ENCODE results near the gene CYP11A1.

Gene CYP11A1

DNA sequence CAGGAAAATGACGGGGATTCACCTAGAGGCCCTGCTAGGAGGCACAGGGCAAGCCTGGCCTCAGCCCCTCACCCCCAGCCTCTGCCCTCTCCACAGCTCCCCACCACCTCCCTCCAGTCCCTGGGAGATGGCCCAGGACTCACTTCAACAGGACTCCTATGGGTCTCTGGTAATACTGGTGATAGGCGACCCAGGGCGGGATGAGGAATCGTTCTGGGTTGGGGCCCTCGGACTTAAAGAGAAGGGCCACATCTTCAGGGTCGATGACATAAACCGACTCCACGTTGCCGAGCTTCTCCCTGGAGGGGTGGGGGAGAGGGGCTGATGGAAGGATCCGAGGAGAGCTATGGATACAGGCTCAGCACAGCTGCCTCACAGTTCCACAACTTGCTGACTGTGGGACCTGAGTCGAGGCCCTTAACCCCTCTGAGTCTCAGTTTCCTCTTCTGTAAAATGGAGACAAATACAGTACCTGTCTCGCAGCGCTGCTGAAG, 19.6 kb downstream of the CYP11A1 start:
- no peak for DNase-seq (ENCODE audit: low spot score)

DNA sequence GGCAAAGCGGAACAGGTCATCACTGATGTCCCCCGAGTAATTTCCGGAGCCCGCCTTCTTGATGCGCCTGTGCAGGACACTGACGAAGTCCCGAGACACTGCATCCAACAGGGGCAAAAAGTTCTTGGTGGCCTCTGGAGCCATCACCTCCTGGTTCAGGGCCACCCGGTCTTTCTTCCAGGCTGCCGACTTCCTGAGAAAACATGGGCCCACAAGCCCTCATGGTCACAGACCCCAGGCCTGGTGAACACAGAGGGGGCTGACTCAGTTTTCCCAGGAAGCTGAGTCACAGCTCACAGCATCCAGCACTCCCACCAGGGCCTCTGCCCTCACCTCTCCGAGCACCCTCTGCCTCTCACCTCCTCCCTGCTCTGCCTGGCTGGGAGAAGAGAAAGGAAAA, 22.4 kb downstream of the CYP11A1 start:
- DNase-seq (ENCODE audit: low spot score) = no peak

DNA sequence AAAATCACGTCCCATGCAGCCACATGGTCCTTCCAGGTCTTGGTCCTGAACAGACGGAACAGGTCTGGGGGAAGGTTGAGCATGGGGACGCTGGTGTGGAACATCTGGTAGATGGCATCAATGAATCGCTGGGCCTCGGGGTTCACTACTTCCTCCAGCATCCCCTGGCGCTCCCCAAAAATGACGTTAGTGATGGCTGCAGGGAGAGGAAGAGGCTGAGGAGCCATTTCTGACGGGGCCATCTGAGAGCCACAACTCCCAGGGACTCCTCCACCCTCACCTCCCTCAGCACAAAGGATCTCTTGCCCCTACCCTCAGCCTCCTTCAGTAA, 23.7 kb downstream of the CYP11A1 start:
- no peak for DNase-seq (ENCODE audit: low spot score)

DNA sequence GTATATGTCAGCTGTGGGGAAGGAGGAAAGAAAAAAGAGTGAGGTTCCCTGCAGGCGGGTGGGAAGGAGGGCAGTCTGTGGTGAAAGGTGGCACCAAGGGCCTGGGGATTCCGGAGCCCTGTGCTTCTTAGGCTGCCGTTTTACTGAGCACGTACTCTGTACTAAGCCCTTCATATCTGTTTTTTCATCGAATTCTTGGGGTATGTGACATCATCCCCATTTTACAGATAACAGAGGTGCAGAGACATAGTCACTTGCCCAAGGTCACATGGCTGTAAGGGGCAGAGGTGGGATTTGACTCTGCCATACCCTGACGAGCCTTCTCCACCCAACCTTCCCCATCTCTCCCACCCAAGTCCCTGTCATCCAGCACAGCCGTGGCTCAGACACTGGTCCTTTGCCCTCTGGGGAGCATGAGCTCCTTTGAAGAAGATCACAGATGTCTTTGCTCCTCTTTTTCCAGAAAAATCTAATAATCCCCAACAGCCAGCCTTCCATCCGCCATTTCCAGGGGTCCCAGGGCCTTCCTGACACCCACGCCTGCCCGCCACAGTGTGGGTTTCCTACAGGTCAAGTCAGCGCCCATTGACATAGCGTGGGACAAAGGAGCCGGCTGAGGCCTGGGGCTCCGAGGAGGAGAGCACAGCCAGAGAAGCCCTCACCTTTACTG, 24.2 kb downstream of the CYP11A1 start:
- DNase-seq (ENCODE audit: low spot score) = no peak

DNA sequence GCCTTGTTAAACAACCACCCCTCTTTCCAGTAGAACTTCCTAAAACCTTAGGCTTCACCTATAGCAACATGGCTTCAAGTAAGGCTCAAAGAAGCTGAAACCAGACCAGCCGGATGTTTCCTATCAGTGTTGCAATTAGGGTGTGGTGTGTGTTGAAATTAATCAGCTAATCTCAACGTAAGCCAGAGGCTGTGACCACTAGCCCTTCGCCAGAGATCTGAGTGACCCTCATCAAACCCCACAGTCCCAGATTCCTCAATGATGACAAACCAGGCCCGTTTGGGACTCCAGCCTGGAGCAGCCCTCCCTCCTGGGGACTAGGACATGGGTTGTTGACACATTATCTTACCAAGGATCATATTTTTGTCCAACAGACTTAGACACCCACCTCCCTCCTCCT, 27.3 kb downstream of the CYP11A1 start:
- no peak for DNase-seq (ENCODE audit: low spot score)

DNA sequence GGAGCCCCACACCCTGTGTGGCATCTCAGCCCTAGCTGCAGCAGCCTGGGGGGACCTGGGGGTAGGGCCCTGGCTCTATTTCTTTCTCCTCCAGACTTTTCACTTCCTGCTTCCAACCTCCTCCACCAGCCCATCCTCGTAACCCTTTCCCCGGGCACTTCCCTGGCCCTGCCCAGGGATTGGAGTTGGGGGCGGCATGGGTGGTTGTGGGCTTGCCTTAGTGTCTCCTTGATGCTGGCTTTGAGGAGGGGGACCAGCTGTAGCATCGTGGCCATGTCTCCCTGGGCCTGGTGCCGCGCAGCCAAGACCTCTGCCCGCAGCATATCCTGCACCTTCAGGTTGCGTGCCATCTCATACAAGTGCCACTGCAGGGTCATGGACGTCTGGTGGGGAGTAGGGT, 28.1 kb downstream of the CYP11A1 start:
- DNase-seq (ENCODE audit: low spot score) = no peak

DNA sequence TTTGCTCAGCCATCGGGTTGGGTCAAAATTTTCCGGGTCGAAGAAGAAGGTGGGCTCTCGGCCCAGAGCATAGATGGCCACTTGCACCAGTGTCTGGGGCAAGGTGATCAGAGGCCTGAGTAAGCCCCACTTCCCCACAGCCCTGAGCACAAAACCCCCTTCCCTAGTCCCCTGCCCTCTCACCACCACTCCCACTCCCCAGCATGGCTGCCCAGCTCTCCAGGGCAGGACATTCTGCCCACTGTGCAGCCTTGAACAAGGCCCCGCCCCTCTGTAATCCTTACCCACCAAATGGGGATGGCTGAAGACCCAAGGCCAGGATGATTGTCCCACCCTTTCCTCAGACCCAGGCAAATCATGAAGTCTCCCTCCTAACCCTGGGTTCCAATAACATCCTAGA, 28.8 kb downstream of the CYP11A1 start:
- no peak for DNase-seq (ENCODE audit: low spot score)

DNA sequence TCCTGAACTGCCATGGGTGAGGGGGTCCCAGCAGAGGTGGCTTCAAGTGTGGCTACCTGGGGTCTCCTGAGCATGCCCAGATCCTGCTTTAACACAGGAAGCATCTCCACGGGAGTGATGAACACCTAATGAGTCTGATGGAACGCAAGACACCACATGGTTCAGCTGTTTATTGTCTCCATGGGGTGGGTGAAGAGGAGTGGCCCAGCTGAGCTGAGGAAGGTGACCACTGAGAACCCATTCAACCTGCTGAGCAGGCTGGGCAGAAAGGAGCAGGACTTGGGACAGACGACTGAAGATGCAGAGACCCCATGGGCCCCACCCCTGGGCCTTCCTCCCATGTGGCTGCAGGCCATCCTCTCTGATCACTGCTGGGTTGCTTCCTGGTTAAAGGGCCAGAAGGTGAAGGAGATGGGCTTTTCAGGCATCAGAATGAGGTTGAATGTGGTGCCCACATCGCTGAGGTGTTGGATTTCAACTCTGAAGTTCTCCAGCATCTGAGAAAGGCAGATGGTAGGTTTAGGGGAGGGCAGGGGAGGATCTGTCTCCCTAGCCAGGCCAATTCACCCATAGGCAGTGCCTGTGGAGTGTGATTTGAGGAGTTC, 29.7 kb downstream of the CYP11A1 start:
- DNase-seq (ENCODE audit: low spot score) = no peak

DNA sequence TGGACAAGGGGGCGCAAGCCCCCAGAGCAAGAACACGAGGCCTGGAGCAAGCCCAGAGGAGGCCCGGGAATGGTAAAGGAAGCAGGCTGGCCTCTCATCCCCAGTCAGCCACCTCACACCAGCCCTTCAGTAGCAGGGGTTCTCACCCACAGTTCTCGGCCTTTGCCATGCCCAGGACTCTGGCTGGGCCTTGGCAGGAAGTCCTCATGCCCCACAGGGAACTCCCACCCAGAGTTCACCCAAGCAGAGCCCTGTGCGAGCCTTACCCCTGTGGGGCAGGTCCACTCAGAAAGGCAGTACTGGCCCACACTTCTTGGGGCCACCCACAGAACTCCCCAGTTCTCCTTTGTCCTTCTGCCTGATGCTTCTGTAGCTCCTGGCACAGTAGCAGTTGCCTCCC, 30.3 kb downstream of the CYP11A1 start:
- no peak for DNase-seq (ENCODE audit: low spot score)

DNA sequence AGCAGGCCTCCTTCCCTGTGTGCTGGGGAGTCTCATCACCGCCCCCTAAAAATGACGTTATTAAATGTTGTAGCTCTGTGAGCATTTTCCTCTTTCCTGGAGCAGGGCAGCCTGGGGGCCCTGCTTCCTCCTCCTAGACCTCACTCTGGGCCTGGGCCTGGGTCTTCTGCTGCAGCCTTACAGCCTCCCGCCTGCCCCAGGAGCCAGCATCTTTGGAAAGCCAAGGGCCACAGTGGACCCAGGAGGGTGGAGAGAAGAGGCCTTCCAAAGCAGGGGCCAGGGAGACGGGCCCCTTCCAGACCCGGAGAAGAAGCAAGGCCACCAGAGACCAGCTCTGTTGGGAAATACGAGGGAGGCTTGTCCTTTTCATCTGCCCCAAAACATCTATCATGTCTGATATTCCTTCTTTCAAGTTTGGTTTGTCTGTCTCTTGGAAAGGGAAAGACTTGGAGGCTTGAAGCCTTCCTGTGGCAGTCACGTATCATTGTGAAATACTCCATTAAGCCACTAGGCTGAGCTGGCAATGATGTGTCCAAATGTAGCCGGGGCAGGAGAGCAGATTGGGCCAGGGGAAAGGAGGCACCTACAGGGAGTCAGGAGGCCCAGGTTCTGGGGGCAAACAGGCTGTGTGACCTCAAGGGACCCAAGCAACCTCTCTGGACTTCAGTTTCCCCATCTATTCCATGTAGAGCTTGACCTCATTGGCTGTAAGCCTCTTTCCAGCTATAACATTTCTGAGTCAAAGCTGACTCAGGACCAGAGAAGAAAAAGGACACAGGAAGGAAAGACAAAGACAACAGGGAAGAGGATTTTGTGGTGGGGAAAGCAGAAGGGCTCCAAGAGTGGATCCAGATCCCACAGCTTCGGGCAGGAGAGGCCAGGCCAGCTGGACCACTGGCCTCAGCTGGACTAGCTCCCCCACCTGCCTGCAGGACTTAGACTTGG, 31.1 kb downstream of the CYP11A1 start:
- DNase-seq (ENCODE audit: low spot score) = no peak

DNA sequence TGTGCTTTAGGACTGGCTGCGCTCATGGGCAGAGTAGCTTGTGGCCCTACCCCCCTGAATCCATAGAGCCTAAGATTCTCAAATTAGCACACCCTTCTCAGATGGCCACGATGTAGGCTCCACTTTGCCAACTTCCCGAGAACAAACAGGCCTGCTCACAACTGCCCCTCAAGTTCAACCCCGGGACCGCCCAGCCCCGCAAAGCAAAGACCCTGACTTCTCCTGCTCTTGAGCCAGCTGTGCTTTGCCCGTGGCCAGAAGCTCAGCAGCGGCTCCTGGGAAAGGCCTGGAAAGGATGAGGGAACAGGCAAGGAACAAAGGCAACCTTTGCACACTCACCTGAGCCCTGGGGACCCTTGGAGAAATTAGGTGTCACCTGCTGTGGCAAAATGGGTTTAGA, 32.0 kb downstream of the CYP11A1 start:
- DNase-seq (ENCODE audit: low spot score) = no peak

DNA sequence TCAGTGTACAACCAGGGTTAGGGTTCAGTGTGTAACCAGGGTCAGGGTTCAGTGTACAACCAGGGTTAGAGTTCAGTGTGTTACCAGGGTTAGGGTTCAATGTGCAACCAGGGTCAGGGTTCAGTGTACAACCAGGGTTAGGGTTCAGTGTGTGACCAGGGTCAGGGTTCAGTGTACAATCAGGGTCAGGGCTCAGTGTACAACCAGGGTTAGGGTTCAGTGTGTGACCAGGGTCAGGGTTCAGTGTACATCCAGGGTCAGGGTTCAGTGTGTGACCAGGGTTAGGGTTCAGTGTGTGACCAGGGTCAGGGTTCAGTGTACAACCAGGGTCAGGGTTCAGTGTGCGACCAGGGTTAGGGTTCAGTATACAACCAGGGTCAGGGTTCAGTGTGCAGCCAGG, 33.3 kb downstream of the CYP11A1 start:
- no peak for DNase-seq (ENCODE audit: low spot score)

DNA sequence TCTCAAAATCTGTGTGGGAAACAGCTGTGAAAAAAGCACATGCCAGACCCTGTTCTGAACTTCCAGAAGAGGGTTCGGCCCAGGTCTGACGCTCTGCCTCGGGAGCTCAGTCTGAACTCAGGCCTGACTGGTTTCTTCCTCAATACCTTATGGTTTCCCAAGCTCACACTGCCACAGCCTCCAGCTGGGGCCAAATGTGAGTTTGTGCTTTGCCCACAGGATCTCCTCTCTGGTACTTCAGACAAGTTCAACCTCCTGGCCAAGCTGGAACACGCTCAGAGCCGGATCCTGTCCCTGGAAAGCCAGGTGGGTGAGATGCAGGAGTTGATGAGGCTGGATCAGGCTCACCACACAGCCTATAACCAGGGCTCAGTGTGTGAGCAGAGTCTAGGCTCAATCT, 33.8 kb downstream of the CYP11A1 start:
- DNase-seq (ENCODE audit: low spot score) = no peak

DNA sequence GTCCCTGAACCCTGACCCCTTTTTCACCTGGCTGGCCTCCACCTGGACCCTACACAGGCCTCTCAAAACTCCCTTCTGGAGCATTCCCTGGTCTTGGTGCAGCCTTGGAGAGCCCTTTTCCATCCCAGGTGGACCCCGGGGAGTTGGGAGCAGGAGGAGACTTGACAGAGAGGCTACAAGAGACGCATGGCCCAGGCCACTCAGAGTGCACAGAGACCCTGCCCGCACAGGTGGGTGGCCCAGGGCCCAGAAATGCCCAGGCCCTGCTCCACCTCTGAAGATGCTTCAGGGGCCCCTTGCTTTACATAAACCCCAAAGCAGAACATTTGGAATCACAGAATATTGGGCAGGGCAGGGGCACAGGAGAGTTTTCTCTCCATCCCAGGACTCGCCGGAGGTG, 34.4 kb downstream of the CYP11A1 start:
- no peak for DNase-seq (ENCODE audit: low spot score)

DNA sequence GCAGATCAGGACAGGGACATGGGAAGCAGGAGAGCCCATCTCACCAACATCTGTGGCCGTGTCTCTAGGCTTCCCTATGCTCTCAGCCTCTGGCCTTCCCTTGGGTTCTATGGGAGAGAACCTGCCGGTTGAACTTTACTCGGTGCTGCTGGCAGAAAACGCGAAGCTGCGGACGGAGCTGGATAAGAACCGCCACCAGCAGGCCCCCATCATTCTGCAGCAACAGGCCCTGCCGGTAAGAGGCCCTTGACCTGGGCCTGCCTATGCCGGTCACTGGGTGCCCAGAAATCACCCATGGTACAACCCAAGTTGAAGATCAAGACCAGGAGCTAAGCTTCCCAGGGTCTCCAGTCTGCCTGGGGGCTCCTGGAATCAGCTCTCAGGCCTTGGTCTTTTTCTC, 34.8 kb downstream of the CYP11A1 start:
- DNase-seq (ENCODE audit: low spot score) = no peak

DNA sequence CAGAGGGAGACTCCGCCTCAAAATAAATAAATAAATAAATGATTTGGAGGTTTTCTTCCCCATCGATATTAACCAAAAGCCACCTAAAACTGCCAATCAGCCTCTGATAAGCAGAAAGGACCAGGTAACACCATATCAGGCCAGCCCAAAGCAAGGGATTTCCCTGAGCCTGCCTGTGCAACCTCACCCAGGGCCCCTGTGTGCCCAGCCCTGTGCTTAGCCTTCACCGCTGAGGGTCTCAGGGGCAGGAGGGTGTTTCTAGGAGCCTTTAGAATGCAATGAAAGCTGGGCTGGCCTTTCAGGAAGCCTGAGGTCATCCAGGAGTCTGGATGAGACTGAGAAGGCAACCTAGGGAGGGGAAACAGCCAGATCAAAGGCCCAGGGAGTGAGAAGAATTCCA, 35.4 kb downstream of the CYP11A1 start:
- no peak for DNase-seq (ENCODE audit: low spot score)

DNA sequence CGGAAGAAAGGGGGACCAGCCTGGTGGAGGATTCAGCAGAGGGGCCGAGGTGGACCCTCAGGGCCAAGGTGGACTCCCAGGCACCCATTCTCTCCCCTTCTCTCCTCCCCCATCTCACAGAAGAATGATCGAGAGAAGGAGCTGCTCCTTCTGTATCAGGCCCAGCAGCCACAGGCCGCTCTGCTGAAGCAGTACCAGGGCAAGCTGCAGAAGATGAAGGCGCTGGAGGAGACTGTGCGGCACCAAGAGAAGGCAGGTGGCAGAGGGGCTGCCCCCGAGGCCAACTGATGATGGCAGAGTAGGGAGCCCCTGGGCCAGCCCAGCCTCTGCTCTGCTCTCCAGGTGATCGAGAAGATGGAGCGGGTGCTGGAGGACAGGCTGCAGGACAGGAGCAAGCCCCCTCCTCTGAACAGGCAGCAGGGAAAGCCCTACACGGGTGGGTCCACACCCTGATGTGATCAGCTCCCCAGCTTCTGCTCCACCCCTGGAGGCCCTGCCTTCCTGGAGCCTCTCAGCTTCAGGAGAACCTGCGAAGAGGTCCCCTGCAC, 36.5 kb downstream of the CYP11A1 start:
- DNase-seq (ENCODE audit: low spot score) = no peak

DNA sequence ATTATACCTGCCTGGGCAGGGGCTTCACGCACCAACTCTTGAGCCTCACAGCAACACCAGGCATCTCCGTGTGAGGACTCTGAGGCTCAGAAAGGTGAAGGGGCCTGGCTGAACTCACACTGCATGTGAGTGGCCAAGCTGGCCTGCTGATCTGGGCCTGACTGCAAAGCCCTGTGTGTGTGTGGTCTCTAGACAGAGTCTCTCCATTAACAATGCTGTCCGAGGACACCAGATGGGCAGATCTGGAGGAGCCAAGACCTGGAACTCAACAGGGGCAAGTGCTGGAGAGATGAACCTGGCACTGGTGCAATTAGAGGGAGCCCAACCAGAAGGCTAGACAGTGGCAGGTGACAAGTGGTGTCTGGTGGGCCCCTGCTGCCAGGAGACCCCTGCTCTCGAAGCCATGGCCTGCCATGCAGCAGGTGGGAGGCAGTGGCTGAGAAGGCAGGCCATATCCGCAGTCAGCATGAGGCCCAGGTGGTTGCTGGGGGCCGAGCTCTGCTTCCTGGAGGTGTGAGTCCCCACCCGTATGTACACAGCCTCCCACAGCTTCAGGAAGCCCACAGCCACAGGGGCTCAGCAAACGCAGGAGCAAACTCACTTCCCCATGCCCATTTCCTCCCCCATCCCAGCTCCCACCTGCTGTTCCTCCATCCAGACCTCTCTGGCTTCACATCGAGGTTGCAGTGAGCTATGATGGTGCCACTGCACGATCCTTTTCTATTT, 39.0 kb downstream of the CYP11A1 start:
- DNase-seq (ENCODE audit: low spot score) = no peak

DNA sequence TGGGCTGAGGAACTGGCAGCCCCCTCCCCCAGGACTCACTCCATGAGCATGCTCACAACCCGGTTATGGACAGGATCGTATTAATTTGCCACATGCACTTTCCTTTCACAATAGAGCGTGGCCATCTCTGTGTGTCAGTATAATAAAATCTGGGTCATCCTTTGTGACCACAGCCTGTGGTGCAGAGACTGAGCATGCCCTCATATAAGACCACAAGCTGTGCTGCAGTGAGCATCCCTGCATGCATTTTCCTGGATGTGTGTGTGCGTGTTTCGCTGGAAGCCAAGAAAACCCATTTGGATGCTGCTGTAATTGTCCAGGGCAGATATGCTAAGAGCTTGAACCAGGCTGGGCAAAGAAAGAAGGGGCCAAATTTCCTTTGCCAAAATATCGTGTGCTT, 39.7 kb downstream of the CYP11A1 start:
- DNase-seq (ENCODE audit: low spot score) = no peak

DNA sequence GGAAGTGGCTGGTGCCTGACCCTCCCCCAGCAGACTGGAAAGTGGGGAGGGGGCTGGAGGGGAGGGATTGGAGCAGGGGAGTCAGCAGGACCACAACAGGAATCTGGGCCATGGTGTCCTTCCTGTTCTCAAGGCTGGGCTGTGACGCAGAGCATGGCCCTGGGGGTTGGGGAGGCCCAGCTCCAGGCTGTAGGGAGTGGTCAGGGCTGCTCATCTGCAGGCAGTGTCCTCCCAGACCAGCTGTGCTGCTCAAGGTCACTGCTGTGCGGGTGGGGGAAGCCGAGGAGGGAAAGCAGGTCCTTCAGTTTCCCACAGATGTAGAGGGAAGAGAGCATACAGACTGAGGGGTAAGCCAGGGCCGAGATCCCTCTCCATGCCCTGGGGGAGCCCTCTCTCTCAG, 40.7 kb downstream of the CYP11A1 start:
- no peak for DNase-seq (ENCODE audit: low spot score)

DNA sequence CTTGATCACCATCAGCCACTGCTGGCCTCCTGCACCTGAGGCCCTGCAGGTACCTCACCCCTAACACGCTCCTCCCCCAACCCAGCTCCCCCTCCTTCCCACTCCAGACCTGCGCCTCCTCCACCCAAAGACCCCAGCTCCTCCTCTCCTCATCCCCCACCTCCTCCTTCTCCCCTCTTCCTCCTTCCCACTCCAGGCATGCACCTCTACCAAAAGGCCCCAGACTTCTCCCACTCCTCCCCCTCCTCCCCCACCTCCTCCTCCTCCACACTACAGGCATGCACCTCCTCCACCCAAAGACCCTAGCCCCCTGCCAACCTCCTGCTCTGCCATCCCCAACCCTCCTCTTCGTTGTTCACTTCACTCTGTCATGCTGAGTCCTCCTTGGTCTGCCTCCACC, 42.7 kb downstream of the CYP11A1 start:
- DNase-seq (ENCODE audit: low spot score) = no peak

DNA sequence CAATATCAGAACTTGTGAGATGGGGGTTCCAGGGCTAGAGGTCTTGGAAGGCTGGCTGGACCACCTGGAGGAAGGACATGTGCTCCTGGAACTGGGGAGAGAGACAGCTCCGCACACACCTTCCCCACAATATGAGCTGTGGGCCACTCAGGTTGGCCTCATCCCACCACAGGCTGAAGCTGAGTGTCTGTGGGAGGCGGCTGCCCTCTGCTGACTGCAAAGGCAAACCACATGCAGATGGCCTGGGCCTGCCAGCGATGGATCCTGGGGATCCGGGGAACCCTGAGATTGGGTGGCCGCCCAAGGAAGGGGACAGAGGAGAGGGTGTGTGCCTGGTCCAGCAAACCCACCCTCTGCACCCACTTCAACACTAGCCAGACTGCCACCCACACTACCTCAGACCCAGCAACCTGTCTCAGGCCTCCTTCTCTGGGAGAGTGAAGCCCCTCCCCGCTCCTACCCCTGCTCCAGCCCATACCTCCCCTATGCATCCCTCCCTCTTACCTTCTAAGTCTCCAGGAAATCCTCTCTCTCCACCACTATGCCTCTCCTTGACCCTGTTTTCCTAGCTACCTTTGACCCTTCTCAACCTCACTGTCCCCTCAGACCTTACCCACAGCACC, 44.8 kb downstream of the CYP11A1 start:
- peak; percentile 85 for DNase-seq (ENCODE audit: low spot score)
